Neural cell (in vitro differentiated cells): ENCODE results near the gene QARS1. TPM values are rescaled to one million over a fixed set of nuclear protein-coding genes. Genes with fewer than 3 reads are reported as not detected.

Experiments
- H2AFZ ChIP-seq: fragments of 200-600, 300-800 bp; sonication (generic), shearing (Covaris generic); 2 replicates; pipeline ENCODE4 v1.6.0; 2014; ENCODE audit warnings: low read depth, mild to moderate bottlenecking, antibody characterized with exemption, low read length, moderate library complexity
- H3F3A ChIP-seq: fragments of 200-600 bp; shearing (Covaris generic); 2 replicates; pipeline ENCODE4 v1.6.1; 2016; ENCODE audit warnings: mild to moderate bottlenecking, moderate library complexity, mixed read lengths, antibody characterized with exemption, low read length; ENCODE audit not compliant: insufficient read depth, poor library complexity, severe bottlenecking
- H3K27ac ChIP-seq: fragments of 200-600, 300-800 bp; sonication (generic), shearing (Covaris generic); 2 replicates; pipeline ENCODE4 v1.5.1; 2014; ENCODE audit warnings: mild to moderate bottlenecking, low read length, moderate library complexity
- H3K27me3 ChIP-seq: fragments of 300-800, 200-600 bp; sonication (generic), shearing (Covaris generic); 2 replicates; pipeline ENCODE4 v1.6.0; 2014; ENCODE audit warnings: mild to moderate bottlenecking, low read depth, low read length, moderate library complexity; ENCODE audit not compliant: insufficient read depth
- H3K36me3 ChIP-seq: fragments of 300-800, 200-600 bp; sonication (generic), shearing (Covaris generic); 2 replicates; pipeline ENCODE4 v1.5.1; 2014; ENCODE audit warnings: mild to moderate bottlenecking, antibody characterized with exemption, low read length, moderate library complexity; ENCODE audit not compliant: insufficient read depth
- H3K4me2 ChIP-seq: fragments of 300-800, 200-600 bp; sonication (generic), shearing (Covaris generic); 2 replicates; pipeline ENCODE4 v1.6.0; 2014; ENCODE audit warnings: mild to moderate bottlenecking, low read length
- H3K4me3 ChIP-seq: fragments of 300-800, 200-600 bp; sonication (generic), shearing (Covaris generic); 2 replicates; pipeline ENCODE4 v1.5.1; 2014; ENCODE audit warnings: mild to moderate bottlenecking, low read length, moderate library complexity
- H3K79me2 ChIP-seq: fragments of 200-600 bp; shearing (Covaris generic); replicated peaks from 2 replicates; pipeline ENCODE4 v1.6.0; 2014; ENCODE audit warnings: mild to moderate bottlenecking, low read length, moderate library complexity; ENCODE audit not compliant: insufficient read depth
- H3K9ac ChIP-seq: fragments of 300-800, 200-600 bp; sonication (generic), shearing (Covaris generic); 2 replicates; pipeline ENCODE4 v1.6.1; 2016; ENCODE audit warnings: mild to moderate bottlenecking, low read length, mixed read lengths
- H3K9me2 ChIP-seq: fragments of 200-600 bp; shearing (Covaris generic); 2 replicates; pipeline ENCODE4 v1.6.1; 2016; ENCODE audit warnings: mild to moderate bottlenecking, low read length, mixed read lengths; ENCODE audit not compliant: insufficient read depth
- H3K9me3 ChIP-seq: fragments of 200-600, 300-800 bp; sonication (generic), shearing (Covaris generic); 2 replicates; pipeline ENCODE4 v1.6.1; 2016; ENCODE audit warnings: mild to moderate bottlenecking, mixed run types, low read length, moderate library complexity, mixed read lengths
- H4K20me1 ChIP-seq: fragments of 200-600 bp; shearing (Covaris generic); 2 replicates; pipeline ENCODE4 v1.6.1; 2016; ENCODE audit warnings: mild to moderate bottlenecking, mixed run types; ENCODE audit not compliant: insufficient read depth
- EP300 ChIP-seq: fragments of 450-650 bp; conservative IDR thresholded peaks from 2 replicates; pipeline ENCODE4 v1.6.1; 2014; ENCODE audit warnings: antibody characterized with exemption, mild to moderate bottlenecking, moderate library complexity; ENCODE audit not compliant: poor library complexity, severe bottlenecking
- EZH2 ChIP-seq: fragments of 200-600, 300-800 bp; shearing (Covaris generic), sonication (generic); IDR thresholded peaks from 2 replicates; pipeline ENCODE4 v1.6.1; 2014; ENCODE audit warnings: antibody characterized with exemption, low read length, borderline replicate concordance, mild to moderate bottlenecking; ENCODE audit not compliant: insufficient read depth, poor library complexity, severe bottlenecking
- MXI1 ChIP-seq: fragments of 450-650 bp; conservative IDR thresholded peaks from 2 replicates; pipeline ENCODE4 v1.6.1; 2014; ENCODE audit warnings: antibody characterized with exemption, mild to moderate bottlenecking; ENCODE audit not compliant: poor library complexity, severe bottlenecking
- POLR2AphosphoS5 ChIP-seq: IDR thresholded peaks from 2 replicates; pipeline ENCODE4 v1.6.1; 2012
- RAD21 ChIP-seq: fragments of 450-650 bp; conservative IDR thresholded peaks from 2 replicates; pipeline ENCODE4 v1.6.1; 2014; ENCODE audit warnings: antibody characterized with exemption, mild to moderate bottlenecking, moderate library complexity
- SMC3 ChIP-seq: fragments of 450-650 bp; conservative IDR thresholded peaks from 2 replicates; pipeline ENCODE4 v1.6.1; 2014; ENCODE audit warnings: antibody characterized with exemption, mild to moderate bottlenecking, moderate library complexity; ENCODE audit not compliant: poor library complexity
- TAF1 ChIP-seq: IDR thresholded peaks from 2 replicates; pipeline ENCODE4 v1.6.1; 2012; ENCODE audit warnings: low read depth
- polyA plus RNA-seq: library from polyadenylated mRNA; depleted of rRNA; stranded (reverse); fragments of >200 nt; gene quantifications from 2 replicates; pipeline ENCODE4 v1.2.3, GENCODE V29; 2014
- TF ChIP-seq, protein P1 (sequence below): IDR thresholded peaks from 2 replicates; pipeline ENCODE4 v1.6.1; 2012; ENCODE audit warnings: borderline replicate concordance
- TF ChIP-seq, protein P2 (sequence below): fragments of 450-650 bp; IDR thresholded peaks from 2 replicates; pipeline ENCODE4 v1.5.1; 2014; ENCODE audit warnings: antibody characterized with exemption, mild to moderate bottlenecking, moderate library complexity; ENCODE audit not compliant: poor library complexity, severe bottlenecking

QARS1 gene
- polyA plus RNA-seq, 1 donor from 2014 or later, result 174 TPM

DNA sequence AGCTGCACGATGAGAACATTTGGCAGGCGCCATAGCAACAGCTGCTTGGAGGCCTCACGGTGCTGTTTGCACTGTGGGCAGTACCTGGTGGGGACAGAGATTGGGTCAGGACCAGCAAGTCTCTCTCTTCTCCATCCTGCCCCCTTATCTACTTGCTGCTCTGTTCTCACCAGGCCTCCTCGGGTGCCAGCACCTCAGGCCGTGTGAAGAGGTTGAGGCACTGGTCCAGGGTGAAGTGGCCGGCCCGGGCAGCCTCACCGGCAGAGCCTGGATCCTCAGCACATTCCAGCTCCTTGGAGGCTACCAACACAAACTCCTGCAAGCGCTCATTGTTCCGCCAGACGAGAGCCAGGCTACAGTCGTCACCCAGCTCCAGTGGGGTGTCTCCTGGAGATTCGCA lies 6.2 kb upstream of the QARS1 start:
- H3K9me2 ChIP-seq, result no peaks in the 10 kb centered on the region
- H2AFZ ChIP-seq, result no peak overlapping the region
- TF ChIP-seq EP300, result no peak
- no peak for TF ChIP-seq EZH2
- no peak for TF ChIP-seq RAD21
- no peak for TF ChIP-seq MXI1
- no peak for TF ChIP-seq POLR2AphosphoS5
- TF ChIP-seq TAF1, result no peak
- TF ChIP-seq SMC3, result no peak
- TF ChIP-seq, protein P1, sequence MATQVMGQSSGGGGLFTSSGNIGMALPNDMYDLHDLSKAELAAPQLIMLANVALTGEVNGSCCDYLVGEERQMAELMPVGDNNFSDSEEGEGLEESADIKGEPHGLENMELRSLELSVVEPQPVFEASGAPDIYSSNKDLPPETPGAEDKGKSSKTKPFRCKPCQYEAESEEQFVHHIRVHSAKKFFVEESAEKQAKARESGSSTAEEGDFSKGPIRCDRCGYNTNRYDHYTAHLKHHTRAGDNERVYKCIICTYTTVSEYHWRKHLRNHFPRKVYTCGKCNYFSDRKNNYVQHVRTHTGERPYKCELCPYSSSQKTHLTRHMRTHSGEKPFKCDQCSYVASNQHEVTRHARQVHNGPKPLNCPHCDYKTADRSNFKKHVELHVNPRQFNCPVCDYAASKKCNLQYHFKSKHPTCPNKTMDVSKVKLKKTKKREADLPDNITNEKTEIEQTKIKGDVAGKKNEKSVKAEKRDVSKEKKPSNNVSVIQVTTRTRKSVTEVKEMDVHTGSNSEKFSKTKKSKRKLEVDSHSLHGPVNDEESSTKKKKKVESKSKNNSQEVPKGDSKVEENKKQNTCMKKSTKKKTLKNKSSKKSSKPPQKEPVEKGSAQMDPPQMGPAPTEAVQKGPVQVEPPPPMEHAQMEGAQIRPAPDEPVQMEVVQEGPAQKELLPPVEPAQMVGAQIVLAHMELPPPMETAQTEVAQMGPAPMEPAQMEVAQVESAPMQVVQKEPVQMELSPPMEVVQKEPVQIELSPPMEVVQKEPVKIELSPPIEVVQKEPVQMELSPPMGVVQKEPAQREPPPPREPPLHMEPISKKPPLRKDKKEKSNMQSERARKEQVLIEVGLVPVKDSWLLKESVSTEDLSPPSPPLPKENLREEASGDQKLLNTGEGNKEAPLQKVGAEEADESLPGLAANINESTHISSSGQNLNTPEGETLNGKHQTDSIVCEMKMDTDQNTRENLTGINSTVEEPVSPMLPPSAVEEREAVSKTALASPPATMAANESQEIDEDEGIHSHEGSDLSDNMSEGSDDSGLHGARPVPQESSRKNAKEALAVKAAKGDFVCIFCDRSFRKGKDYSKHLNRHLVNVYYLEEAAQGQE, result no peak
- TF ChIP-seq, protein P2, sequence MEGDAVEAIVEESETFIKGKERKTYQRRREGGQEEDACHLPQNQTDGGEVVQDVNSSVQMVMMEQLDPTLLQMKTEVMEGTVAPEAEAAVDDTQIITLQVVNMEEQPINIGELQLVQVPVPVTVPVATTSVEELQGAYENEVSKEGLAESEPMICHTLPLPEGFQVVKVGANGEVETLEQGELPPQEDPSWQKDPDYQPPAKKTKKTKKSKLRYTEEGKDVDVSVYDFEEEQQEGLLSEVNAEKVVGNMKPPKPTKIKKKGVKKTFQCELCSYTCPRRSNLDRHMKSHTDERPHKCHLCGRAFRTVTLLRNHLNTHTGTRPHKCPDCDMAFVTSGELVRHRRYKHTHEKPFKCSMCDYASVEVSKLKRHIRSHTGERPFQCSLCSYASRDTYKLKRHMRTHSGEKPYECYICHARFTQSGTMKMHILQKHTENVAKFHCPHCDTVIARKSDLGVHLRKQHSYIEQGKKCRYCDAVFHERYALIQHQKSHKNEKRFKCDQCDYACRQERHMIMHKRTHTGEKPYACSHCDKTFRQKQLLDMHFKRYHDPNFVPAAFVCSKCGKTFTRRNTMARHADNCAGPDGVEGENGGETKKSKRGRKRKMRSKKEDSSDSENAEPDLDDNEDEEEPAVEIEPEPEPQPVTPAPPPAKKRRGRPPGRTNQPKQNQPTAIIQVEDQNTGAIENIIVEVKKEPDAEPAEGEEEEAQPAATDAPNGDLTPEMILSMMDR, result no peak

DNA sequence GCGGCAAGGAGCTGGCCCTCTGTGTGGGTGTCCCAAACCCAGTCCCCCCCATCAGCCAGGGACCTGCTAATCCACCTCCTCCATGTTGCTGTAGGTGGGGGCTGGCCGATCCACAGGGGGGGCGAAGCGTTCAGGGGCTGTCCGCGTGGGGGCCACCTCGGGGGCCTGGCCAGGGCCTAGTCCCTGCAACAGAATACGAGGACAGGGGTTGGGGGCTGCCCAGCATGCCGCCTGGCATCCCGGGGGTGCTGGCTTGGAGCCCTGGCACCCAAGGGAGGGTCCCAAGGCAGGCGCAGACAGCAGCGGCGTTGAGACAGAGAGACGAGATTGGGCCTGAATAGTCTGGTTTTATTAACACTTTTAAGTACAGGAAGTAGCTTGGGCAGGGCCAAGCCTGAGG lies 3.8 kb upstream of the QARS1 start:
- H3K9me3 ChIP-seq, result no peaks in the 10 kb centered on the region
- no peak overlapping the region for H2AFZ ChIP-seq
- H3F3A ChIP-seq, result peaks cover 3% of the 10 kb centered on the region
- no peak overlapping the region for H3K27ac ChIP-seq
- H4K20me1 ChIP-seq, result no peaks in the 10 kb centered on the region
- no peaks in the 10 kb centered on the region for H3K9me2 ChIP-seq
- H3K4me2 ChIP-seq, result no peak overlapping the region
- H3K27me3 ChIP-seq, result no peaks in the 10 kb centered on the region
- no peak overlapping the region for H3K9ac ChIP-seq
- H3K36me3 ChIP-seq, result no peaks in the 10 kb centered on the region
- no peak overlapping the region for H3K4me3 ChIP-seq
- peaks cover 10% of the 10 kb centered on the region for H3K79me2 ChIP-seq
- TF ChIP-seq, protein P1, result no peak
- TF ChIP-seq TAF1 (no peak), SMC3 (no peak), EP300 (no peak), POLR2AphosphoS5 (no peak)
- TF ChIP-seq, protein P2, result no peak

More for the DNA sequence above, 6.2 kb upstream of the QARS1 start:
- Histone ChIP-seq H3K9ac (no peak overlapping the region), H3K4me2 (no peak overlapping the region), H3K27me3 (no peaks in the 10 kb centered on the region), H3K27ac (no peak overlapping the region), H4K20me1 (no peaks in the 10 kb centered on the region), H3K4me3 (no peak overlapping the region), H3K79me2 (no peaks in the 10 kb centered on the region), H3K36me3 (peaks cover 7% of the 10 kb centered on the region), H3K9me3 (no peaks in the 10 kb centered on the region), H3F3A (peaks cover 1% of the 10 kb centered on the region)
